Astrocyte (in vitro differentiated cells and primary cell): ENCODE results near the gene S100A3. TPM values are rescaled to one million over a fixed set of nuclear protein-coding genes. Genes with fewer than 3 reads are reported as not detected.

Experiments used
- DNase-seq: peaks from one replicate; pipeline ENCODE4 v3.0.0-alpha.2; 2010; ENCODE audit warnings: low read depth
- FAIRE-seq: peaks from 2 replicates; lab custom pipeline; 2011; peaks lifted over from hg19 to GRCh38; lab: Jason Lieb, UNC
- H2AFZ ChIP-seq: 2 replicates; pipeline ENCODE4 v1.6.0; 2012; ENCODE audit warnings: low read depth, low read length, inconsistent platforms
- H3K27ac ChIP-seq: 2 replicates; pipeline ENCODE4 v1.5.1; 2011; ENCODE audit warnings: low read depth, low read length, inconsistent platforms
- H3K27me3 ChIP-seq: 2 replicates; pipeline ENCODE4 v1.6.0; 2011; ENCODE audit warnings: low read length, inconsistent platforms; ENCODE audit not compliant: insufficient read depth
- H3K36me3 ChIP-seq: 2 replicates; pipeline ENCODE4 v1.5.1; 2011; ENCODE audit warnings: low read length, inconsistent platforms; ENCODE audit not compliant: insufficient read depth
- H3K4me1 ChIP-seq: 2 replicates; pipeline ENCODE4 v1.5.1; 2011; ENCODE audit warnings: low read length, inconsistent platforms; ENCODE audit not compliant: insufficient read depth
- H3K4me2 ChIP-seq: 2 replicates; pipeline ENCODE4 v1.6.0; 2012; ENCODE audit warnings: low read length, inconsistent platforms
- H3K4me3 ChIP-seq: 2 replicates; pipeline ENCODE4 v1.5.1; 2011; ENCODE audit warnings: low read depth, mild to moderate bottlenecking, low read length, inconsistent platforms; ENCODE audit not compliant: insufficient read depth
- H3K79me2 ChIP-seq: 2 replicates; pipeline ENCODE4 v1.6.0; 2012; ENCODE audit warnings: mild to moderate bottlenecking, low read length, inconsistent platforms; ENCODE audit not compliant: insufficient read depth
- H3K9ac ChIP-seq: 2 replicates; pipeline ENCODE4 v1.6.0; 2012; ENCODE audit warnings: mild to moderate bottlenecking, low read length, inconsistent platforms
- H3K9me3 ChIP-seq: 2 replicates; pipeline ENCODE4 v1.5.1; 2012; ENCODE audit warnings: low read depth, mild to moderate bottlenecking, low read length, inconsistent platforms; ENCODE audit not compliant: insufficient read depth
- H4K20me1 ChIP-seq: 2 replicates; pipeline ENCODE4 v1.6.0; 2012; ENCODE audit warnings: low read length, inconsistent platforms; ENCODE audit not compliant: insufficient read depth
- H3K27ac Mint-ChIP-seq: one replicate; pipeline ENCODE4 v1.8.0; 2021; ENCODE audit warnings: mild to moderate bottlenecking, mixed read lengths; ENCODE audit not compliant: unreplicated experiment
- H3K27me3 Mint-ChIP-seq: one replicate; pipeline ENCODE4 v1.8.0; 2021; ENCODE audit warnings: low read depth, mixed read lengths; ENCODE audit not compliant: unreplicated experiment
- H3K36me3 Mint-ChIP-seq: one replicate; pipeline ENCODE4 v1.8.0; 2021; ENCODE audit warnings: low read depth, mixed read lengths; ENCODE audit not compliant: unreplicated experiment
- H3K4me1 Mint-ChIP-seq: one replicate; pipeline ENCODE4 v1.8.0; 2021; ENCODE audit warnings: low read depth, mixed read lengths; ENCODE audit not compliant: unreplicated experiment
- H3K4me3 Mint-ChIP-seq: one replicate; pipeline ENCODE4 v1.8.0; 2021; ENCODE audit warnings: mild to moderate bottlenecking, moderate library complexity, mixed read lengths; ENCODE audit not compliant: unreplicated experiment
- H3K9me3 Mint-ChIP-seq: one replicate; pipeline ENCODE4 v1.8.0; 2021; ENCODE audit warnings: mild to moderate bottlenecking, mixed read lengths; ENCODE audit not compliant: unreplicated experiment
- EZH2 ChIP-seq: IDR thresholded peaks from 2 replicates; pipeline ENCODE4 v1.6.1; 2012; ENCODE audit warnings: mild to moderate bottlenecking, low read length, inconsistent platforms; ENCODE audit not compliant: insufficient read depth
- total RNA-seq: library from RNA; stranded (reverse); gene quantifications from 2 replicates; pipeline ENCODE4 v1.2.1, GENCODE V29; 2021
- TF ChIP-seq, protein P1 (sequence below): IDR thresholded peaks from 2 replicates; pipeline ENCODE4 v1.5.1; 2011; ENCODE audit warnings: low read depth, mild to moderate bottlenecking, inconsistent platforms, low read length, moderate library complexity; ENCODE audit not compliant: insufficient read depth

S100A3 gene
- total RNA-seq, 1 donor from 2014 or later = 14.6 TPM

DNA sequence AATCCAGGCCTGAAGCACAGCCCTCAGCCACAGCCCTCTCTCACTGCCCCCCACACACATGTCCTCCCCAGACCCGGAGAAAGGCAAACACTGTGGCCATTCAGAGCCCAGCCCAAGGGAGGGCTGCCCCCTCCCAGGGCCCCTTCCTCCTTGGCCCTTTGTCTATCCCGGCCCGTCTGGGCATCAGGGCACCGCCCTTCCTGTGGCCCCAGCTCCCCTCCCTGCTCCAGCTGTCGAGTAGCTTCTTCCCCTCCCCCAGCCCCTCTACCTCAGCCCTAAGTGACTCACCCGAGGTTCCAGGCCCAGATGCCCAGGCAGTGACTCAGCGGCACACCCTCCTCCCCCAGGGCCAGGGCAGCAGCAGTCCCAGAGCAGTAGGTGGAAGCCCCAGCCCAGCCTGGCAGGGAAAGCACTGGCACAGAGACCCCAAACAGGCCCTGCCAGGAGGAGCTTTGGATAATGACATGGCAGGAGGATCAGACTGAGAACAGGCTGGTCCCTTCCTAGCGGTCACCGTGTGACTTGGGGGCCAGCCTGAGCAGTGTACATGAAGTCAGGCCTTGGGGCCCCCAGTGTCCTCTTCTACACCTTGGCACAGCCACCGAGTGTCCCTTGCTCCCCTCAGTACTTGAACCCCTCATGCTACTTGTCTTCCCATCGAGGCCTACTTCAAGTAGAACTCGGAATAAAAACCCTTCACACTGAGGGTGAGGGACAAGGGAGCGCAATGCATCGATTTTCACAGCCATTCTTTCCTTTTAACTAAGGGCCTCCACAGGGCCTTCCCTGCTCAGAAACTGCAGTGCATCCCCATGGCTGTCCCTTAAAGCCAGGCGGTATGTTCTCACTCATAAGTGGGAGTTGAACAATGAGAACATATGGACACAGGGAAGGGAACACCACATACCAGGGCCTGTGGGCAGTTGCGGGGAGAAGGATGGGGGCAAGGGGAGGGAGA is 17.6 kb upstream of the S100A3 start:
- Histone ChIP-seq H3K4me2 (peak overlapping the region; percentile 74), H3K79me2 (no peaks in the 10 kb centered on the region), H3K9ac (peak overlapping the region; percentile 94), H3K4me3 (no peak overlapping the region), H3K4me1 (peaks cover 42% of the 10 kb centered on the region), H2AFZ (no peak overlapping the region), H3K9me3 (no peaks in the 10 kb centered on the region), H3K36me3 (no peaks in the 10 kb centered on the region), H4K20me1 (no peaks in the 10 kb centered on the region), H3K27ac (peak overlapping the region; percentile 100), H3K27me3 (no peaks in the 10 kb centered on the region)
- H3K4me1 Mint-ChIP-seq = peaks cover 30% of the 10 kb centered on the region
- FAIRE-seq (no peak), DNase-seq (peak; percentile 97)
- H3K27me3 Mint-ChIP-seq = no peaks in the 10 kb centered on the region
- no peaks in the 10 kb centered on the region for H3K36me3 Mint-ChIP-seq
- peak overlapping the region; percentile 21 for H3K4me3 Mint-ChIP-seq
- H3K27ac Mint-ChIP-seq = peak overlapping the region; percentile 100
- TF ChIP-seq, protein P1, sequence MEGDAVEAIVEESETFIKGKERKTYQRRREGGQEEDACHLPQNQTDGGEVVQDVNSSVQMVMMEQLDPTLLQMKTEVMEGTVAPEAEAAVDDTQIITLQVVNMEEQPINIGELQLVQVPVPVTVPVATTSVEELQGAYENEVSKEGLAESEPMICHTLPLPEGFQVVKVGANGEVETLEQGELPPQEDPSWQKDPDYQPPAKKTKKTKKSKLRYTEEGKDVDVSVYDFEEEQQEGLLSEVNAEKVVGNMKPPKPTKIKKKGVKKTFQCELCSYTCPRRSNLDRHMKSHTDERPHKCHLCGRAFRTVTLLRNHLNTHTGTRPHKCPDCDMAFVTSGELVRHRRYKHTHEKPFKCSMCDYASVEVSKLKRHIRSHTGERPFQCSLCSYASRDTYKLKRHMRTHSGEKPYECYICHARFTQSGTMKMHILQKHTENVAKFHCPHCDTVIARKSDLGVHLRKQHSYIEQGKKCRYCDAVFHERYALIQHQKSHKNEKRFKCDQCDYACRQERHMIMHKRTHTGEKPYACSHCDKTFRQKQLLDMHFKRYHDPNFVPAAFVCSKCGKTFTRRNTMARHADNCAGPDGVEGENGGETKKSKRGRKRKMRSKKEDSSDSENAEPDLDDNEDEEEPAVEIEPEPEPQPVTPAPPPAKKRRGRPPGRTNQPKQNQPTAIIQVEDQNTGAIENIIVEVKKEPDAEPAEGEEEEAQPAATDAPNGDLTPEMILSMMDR = no peak
- no peak for TF ChIP-seq EZH2
- H3K9me3 Mint-ChIP-seq = no peaks in the 10 kb centered on the region

DNA sequence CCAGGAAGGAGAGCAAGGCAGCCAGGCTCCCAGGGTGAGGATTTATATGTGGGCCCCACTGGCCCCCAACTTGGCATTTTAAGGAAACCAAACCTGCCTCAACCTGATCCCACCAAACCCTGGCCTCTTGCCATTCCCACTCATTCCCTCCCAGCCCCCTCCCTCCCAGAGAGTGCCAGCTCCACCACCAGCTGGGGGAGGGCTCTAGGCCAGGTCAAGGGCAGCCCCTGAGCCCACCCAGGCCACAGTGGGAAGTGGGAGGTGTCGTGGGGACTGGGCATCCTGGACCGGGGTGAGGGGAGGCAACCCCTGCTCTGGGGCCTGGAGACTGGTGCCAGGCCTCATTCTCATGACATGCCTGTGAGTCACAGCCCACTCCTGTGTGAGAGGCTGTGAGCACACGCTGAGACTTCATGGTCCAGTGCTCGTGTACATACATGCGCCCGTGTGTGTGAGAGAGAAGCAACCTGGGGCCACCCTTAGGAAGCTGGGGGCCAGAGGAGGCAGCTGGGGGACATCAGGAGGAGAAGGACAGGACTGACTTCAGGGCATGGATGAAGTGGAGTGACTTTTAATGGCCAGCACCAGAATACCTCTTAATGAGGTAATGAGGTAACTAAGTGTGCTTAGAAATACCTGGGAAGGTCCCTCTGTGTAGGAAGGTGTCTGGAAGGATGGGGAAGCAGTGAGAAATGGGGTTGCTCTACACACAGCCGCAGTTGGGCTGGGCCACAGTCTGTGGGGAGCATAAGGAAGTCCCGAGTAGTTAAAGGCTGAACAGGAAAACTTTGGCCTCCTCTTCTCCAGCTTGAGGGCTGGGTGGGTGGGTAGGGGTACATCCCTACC is 16.7 kb upstream of the S100A3 start, which contains the start of gene S100A2:
TSS of gene S100A2 (minus strand) at position 316 of the 846 bp plus-strand sequence. CDS start 1,967 bp downstream, outside the sequence.
- Histone ChIP-seq H3K4me1 (peaks cover 38% of the 10 kb centered on the region), H3K27ac (peak within 1 kb of the TSS; percentile 100), H3K79me2 (no peaks in the 10 kb centered on the region), H3K9me3 (no peaks in the 10 kb centered on the region), H3K4me3 (peak within 1 kb of the TSS; percentile 21), H3K4me2 (peak within 1 kb of the TSS; percentile 74), H4K20me1 (no peaks in the 10 kb centered on the region), H2AFZ (peak within 1 kb of the TSS; percentile 64), H3K9ac (peak within 1 kb of the TSS; percentile 94), H3K27me3 (no peaks in the 10 kb centered on the region), H3K36me3 (no peaks in the 10 kb centered on the region)
- TF ChIP-seq, protein P1 = no peak
- TF ChIP-seq EZH2 = no peak
- peaks cover 30% of the 10 kb centered on the region for H3K4me1 Mint-ChIP-seq
- peak within 1 kb of the TSS; percentile 100 for H3K27ac Mint-ChIP-seq
- no peaks in the 10 kb centered on the region for H3K36me3 Mint-ChIP-seq
- no peaks in the 10 kb centered on the region for H3K27me3 Mint-ChIP-seq
- FAIRE-seq = no peak
- peak; percentile 93 for DNase-seq
- H3K4me3 Mint-ChIP-seq = peak within 1 kb of the TSS; percentile 75
- no peaks in the 10 kb centered on the region for H3K9me3 Mint-ChIP-seq
